HuH-7 (cell line): Measurements from ENCODE around the gene ALOX5.

Experiments used
- DNase-seq: peaks from one replicate; pipeline ENCODE4 v3.0.0; 2011; ENCODE audit warnings: low spot score

The ALOX5 gene

DNA sequence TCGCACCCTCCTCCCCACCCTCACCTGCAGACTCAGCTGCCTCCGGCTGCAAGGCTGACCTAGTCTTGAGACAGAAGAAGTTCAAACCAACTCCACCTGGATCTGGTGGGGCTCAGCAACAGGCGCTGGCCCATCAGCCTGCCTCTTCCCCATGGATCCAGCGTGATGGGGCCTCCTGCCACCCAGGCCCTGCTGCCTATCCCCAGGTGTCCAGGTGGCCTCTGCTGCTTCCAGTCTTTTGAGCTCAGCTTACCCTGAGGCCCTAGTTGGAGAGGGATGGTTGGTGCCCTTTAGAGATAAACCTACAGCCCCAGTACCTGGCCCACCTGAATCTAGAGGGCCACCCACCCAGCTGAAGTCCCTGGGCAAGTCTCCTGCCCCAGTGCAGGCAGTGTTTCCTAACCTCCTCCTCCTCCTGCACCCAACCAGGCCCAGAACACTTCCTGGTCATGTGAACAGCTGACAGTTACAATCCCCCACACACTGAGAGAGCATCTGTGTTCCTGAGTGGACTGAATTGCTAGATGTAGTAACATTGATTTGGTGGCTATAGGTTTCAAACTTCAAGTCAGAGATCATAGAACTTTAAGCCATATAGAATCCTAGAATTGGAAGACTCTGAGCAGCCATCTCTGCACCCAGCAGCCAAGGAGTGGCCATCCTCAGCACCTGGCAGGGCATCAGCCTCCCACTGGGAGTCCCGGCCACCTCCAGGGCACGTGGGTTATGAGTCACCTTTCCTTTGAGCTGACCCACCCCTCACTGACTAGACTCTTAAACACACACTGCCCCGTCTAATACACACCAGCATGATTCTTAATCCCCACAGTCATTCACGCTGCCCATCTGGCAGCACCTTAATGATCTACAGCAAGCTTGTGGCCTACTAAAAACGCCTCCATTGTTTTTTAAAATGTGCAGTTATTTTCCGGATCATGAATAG, 51.9 kb downstream of the ALOX5 start:
- DNase-seq = no peak

DNA sequence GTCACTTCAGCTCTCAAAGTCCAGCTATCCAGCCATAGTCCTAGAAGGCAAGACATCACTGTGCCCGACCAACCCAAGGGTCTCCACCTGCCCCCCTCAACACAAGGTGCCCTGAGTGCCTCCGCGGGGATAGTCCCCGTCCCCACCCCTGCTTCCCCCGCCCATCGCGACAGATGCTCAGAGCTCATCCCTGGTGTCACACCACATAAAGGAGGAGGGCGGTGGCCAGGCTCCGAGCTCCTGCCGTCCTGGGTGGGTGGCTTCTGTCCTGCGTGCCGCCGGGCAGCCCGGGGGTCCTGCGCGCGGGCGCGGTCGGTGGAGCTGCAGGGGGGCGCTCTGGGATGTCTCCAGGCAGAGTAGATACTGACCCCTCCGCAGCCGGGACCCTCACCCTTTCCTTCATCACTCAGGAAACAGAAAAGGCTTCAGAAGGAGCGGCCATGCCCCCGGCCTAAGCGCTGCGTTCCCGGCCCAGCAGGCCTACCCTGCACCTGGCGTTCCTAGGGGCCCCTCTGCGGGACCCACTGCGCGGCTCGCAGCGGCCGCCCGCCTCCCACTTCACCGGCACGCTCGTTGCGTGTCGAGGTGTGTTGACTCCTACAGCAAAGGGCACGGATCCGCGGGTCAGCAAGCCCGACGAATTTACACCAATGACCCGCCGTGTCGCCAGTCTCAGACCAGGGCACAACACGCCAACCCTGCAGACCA, 53.4 kb downstream of the ALOX5 start:
- DNase-seq = no peak

DNA sequence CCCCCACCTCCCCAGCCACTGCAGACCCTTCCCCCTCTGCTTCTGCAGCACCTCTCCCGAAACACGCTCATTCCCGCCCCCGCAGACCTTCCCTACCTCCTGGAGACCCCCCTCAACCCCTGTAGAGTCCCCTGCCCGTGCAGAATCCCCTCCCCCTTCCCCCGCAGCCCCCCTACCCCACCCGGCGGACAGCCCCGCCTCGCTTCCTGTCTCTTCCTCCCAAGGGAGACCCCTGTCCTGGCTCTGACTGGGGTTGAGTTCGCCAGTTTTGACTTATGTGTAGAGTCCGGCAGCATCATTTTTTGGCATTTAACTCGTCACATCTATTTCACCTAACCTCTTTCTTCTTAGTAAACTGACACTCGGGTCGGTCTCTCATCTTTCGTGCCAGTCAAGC, 54.0 kb downstream of the ALOX5 start:
- DNase-seq = no peak

DNA sequence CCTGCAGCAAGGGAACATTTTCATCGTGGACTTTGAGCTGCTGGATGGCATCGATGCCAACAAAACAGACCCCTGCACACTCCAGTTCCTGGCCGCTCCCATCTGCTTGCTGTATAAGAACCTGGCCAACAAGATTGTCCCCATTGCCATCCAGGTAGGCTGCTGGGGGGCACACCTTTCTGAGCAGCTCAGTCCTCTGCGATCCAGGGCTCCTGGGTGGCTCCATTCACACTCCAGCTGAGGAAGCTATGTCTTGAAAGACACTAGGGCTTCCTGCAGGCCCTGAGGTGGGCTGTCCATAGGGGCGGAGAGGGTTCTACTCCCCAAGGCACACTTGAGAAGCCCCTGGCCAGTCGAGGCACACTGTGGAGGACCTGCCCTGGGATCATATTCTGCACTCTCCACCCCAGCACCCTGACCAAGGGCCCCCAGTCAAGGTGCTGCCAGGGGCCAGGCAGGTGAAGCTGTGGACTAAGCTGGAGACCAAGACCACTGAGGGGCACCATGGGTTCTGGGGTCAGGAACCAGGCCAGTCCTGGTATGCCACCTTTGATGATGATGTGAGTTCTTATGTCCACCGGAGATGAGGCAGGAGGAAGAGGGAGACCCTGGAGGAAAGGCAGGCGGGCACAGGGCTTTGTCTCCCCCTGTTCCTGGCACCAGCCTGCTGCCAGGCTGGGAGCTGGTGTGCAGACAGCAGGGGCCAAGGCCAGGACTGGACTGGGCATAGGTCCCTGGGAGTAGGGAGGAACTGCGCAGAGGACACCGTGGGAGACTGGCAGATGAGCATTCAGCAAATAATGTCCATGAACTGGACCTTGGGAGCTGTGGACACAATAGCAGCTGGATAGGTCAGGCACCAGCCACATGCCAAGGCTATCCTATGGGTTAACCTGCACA, 54.8 kb downstream of the ALOX5 start:
- no peak for DNase-seq

DNA sequence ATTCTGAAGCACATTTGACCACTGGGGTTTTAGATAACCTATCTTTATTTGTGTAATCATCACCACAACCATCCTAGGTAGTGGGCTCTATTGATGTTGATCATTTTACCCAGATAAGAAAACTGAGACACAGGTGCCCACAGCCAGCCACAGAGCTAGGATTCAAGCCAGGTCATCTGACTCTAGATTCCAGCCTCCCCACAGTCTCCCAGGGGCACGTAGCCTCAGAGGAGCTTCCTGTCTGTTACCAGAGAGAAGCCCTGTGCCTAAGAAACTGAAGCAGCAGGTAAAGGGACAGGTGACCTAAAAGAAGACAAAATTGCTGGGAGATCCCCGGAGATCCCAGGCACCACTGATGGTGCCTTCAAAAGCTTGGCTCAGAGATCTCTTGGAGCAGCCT, 55.8 kb downstream of the ALOX5 start:
- no peak for DNase-seq

DNA sequence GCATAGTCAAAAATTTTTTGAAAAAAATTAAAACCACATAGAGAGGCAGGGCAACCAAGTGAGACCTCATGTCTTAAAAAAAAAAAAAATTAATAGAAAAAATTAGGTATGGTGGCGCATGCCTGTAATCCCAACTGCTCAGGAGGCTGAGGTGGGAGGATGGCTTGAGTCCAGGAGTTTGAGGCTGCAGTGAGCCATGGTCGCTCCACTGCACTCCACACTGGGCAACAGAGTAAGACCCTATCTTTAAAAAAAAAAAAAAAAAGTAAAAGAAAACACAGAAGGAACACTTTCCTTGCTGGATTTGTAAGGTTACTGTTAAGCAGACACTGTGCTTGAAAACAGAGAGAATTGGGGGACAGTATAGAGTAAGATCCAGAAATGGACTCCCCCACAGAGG, 58.1 kb downstream of the ALOX5 start:
- DNase-seq = no peak

DNA sequence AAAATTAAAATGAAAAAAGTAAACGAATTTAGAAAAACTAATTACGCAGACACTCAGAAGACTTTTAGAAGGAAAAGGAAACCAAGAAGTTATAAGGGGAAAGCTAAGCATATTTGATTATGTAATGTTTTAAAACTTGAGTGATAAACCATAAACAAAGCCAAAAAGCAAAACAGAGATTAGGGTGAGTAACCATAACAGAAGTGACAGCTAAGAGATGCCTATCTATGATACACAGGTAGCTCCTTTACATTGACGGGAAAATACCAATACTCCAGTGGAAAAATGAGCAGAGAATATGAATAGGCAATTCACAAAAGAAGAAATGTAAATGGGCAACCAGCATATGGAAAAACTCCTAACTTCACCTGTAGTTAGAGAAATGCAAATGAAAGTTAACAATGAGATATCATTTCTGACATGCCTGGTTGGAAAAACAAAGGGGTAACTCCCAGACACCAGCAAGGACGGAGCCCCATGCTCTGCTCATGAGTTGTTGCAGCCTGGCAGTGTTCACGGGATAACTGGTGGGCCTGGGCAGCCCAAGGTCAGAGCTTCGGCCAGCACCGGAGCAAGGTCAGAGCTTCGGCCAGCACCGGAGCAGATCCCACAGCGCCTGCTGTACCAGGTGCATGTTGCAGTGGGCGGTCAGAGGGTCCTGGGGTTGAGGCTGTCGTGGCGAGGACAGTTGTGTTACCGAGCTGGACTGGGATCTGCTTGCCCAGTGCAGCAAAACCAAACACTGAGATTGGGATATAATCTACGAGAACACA, 58.9 kb downstream of the ALOX5 start:
- DNase-seq = no peak

DNA sequence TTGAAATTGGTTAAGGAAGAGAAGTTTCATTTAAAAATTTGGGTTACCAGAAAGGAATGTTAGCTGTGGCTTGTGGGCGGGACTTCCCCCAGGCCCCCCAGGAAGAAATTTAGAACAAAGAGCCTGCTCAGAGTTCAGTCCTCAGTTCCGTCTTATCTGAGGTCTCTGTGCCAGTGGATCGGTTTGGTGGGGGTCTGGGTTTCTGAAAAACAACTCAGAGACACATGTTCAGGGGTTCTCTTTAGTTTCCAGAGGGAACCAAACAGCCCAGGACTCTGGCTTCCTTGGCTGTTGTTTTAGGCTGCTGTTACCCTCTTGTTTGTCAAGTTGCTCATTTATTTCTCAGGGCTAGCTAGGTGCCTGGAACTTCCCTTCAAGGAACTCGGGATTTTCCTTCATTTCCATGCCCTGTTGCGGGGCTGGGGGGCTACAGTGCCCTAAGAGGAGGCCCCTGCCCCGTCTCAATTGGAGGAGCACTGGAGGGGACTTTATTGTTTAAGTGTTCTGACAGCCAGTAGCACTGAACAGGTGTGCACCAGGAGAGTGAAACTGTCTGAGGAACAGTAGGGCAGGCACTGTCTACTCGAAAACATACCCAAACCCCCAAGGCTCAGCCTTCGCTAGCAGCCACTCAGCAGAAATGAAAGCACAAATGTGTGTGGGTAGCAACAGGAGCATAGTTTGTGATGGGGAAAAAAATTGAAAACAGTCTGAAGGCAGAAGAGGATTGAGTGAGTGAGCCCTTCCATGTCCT, 59.9 kb downstream of the ALOX5 start:
- no peak for DNase-seq

DNA sequence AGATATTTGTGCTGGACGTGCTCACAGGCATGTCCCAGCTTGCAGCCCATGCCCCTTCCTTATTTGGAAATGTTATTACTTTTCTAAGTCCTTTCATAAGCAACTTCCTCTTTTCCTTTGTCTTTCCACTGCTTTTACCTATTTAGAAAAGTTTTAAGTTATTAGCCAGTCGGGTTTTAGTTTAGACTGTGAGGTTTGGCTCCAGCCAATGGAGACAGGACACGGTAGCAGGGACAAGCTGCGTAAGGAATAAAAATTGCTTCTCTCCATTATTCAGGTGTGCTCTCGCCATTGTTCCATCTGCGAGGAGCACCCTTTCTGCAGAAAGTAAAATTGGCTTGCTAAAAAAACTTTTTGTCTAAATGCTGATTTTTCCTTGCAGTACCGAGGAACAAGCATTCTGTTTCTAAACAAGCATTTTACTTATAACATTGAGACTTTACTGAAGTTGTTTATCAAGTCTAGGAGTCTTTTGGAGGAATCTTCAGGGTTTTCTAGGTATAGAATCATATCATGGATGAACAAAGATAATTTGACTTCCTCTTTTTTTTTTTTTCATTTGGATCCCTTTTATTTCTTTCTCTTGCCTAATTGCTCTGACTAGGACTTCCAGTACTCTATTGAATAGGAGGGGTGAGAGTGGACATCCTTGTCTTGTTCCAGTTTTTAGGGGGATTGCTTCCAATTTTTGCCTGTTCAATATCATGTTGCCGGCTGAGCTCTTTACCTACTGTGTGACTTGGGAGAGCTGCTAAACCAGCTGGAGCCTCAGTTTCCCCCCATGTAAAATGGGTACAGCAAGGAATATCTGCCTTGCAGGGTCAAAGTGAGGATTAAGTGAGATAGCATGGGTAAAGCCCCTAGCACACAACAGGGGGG, 63.8 kb downstream of the ALOX5 start:
- no peak for DNase-seq

DNA sequence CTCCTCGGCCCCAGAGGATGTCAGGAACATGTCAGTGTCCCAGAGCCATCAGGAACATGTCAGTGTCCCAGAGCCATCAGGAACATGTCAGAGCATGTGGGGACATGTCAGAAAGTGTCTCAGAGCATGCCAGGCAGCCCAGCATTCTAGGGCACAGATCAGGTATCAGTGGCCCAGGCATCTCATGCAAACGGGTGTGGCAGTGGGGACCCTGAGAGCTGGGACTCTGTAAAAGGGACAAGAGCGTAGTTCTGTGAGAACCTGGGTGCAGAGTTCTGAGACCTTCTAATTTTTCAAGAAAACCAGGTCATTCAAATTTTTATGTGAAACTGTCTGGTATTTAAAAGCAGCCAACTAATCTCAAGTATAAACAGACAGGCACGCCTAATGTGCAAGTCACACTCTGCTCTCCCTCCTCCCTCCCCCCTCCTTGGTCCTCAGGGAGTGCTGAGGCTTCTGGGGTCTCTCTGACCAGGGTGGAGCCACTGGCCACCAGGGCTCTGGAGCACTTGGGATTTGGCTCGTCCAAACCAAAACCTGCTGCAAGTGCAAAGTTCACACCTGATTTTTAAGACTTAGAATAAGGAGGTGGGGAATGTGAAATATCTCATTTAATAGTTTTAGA, 64.6 kb downstream of the ALOX5 start:
- DNase-seq = no peak

DNA sequence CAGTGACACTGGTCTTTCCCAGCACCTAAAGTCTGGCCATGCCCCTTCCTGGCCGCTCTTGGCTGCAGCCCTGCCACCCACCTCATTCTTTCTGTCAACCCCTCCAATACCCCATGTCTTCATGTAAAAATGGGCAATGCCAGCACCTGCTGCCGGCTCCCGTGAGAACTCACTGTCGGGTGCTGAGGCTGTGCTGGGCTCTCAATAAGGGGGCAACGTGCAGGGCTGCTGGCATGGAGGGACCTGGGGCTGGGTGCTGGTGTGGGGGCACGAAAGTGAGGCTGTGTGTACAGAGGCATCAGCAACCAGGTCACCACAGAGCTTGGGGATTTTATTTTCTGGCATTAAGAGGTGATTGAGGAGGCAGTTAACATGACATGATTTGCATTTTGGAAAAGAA, 65.3 kb downstream of the ALOX5 start:
- no peak for DNase-seq

DNA sequence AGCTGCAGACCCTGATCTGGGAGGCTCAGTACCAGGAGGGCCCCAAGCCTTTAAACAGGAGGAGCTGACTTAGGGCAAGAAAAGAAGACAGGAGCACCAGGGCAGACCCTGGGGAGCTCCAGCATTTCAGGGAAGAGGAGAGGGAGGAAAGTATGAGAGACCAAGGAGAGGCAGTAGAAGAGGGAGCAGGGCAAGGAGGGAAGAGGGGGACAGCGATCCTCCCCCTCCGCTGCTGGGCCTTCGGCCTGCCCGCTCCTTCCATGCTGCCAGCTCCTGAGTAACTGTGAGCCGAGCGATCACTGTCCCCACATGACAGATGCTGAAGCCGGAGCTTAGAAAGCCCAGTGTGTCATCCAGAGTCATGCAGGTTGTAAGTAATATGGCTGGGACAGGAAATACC, 65.9 kb downstream of the ALOX5 start:
- DNase-seq = no peak

DNA sequence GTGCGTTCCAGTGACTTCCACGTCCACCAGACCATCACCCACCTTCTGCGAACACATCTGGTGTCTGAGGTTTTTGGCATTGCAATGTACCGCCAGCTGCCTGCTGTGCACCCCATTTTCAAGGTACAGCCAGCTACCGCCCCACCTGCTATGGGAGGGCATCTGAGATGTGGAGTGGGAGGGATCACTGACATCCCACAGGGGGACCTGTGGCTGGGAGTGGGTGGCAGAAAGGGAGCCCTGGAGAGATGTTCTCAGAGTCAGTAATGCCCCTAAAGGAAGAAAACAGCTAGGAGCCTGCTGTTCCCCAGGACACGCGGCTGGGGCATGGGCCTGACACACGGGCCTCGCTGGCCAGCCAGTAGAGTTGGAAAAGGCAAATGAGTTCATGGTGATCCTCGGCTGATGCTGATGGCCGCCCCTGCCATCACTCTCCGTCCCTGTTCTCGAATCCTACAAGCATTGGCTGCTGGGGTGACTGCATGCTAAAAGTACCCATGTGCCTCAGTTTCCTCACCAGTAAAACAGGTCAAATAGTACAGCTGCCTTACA, 66.6 kb downstream of the ALOX5 start:
- DNase-seq = no peak

DNA sequence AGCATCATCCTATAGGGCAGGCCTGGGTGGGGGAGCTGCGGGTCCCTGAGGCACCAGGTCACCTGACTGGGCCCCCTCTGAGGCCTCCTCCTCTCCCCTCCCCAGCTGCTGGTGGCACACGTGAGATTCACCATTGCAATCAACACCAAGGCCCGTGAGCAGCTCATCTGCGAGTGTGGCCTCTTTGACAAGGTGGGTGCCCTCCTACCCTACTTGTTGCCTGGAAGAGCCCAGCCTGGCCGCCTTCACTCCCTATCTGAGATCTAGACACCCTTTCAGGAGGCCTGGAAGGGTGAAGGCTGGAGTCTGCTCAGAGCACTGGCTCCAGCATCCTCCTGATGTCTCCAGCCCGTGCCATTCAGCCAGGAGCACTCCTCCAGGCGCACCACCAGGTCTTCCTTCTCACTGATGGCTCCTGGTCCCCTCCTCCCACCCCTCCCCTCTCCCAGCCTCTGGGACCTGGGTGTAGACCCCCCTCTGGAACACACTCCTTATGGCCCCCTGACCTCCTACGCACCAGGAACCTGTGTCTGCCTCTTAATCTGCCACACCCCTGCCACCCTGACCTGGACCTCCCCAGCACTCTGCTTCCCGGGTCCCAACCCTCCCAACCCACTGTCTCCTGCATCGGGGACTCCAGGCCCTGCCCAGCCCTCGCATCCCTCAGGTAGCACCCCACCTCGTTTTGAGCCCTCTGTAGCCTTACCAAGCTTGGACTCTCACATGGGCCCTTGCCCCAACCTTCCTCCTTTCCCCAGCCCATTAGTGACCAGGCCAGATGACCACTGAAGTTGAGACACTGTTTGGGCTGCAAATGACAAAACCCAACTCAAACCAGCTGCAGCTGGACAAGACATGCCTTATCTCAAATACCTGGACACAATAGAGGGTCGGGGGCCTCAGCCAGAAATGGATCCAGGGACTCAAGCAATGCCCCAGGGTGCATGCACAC, 67.5 kb downstream of the ALOX5 start:
- no peak for DNase-seq

DNA sequence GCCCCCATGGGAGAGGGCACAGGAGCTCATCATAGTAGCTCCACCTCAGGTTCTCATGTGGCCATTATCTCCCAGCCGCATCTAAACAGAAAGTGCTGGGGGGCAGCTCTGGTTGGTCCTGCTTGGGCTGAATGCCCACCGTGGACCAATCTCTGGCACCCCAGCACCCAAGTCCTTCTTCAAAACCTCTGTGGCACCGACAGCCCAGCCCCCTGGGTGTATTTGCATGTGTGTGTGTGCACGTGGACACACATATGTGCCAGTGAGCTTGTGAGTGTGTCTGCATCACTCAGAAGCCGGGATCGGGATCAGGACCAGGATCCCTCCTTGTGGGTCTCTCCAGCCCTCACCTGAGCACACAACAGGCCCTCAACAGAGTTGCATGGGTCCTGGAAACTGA, 68.2 kb downstream of the ALOX5 start:
- DNase-seq = no peak

DNA sequence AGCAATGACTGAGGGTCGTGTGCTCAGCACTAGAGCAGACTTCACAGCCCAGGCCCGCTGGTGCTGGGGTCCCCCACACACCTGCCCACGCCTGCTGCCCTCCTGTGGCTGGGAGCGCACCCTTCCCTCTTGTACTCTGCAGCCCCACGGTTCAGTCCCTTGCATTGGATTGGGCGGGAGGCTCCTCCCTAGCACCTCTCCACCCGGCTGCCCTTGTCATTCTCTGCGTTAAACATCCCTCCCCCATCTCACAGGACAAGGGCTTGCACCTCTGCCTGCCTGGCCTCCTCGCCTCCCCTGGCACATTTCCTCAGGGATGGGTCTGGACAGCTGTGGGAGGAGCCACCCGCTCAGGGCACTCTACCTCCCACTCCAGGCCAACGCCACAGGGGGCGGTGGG, 68.6 kb downstream of the ALOX5 start:
- no peak for DNase-seq

DNA sequence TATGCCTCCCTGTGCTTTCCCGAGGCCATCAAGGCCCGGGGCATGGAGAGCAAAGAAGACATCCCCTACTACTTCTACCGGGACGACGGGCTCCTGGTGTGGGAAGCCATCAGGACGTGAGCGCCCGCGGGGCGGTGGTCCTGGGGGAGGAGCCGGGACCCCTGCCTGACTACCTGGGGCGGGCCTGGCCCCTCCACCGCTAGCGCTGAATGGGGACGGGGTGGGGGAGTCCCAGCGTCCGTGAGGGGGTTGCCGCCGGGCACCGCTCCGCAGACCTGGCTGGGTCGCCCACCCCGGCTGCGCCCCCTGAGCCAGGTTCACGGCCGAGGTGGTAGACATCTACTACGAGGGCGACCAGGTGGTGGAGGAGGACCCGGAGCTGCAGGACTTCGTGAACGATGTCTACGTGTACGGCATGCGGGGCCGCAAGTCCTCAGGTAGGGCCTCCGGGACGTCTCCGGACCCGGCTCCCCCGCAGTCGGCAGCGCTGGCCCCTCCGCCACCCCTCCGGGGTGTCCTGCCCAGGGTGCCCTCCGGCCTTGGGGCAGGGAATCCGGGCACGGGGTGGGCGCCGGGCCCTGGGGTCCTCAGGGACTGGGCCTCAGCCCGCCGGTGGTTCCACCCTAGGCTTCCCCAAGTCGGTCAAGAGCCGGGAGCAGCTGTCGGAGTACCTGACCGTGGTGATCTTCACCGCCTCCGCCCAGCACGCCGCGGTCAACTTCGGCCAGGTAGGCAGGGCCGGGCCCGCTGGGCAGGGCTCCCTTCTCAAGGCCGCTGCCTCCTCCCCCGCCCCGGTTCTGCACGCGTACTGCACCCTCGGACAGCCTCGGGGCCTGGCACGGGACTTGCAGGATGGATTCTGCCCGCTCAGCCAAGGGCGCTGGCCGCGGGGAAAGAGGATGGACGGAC, 69.3 kb downstream of the ALOX5 start:
- DNase-seq = no peak
